Sigmoid colon (tissue), 4 donors: ENCODE measurements around the gene IL9.

Experiments
- CTCF ChIP-seq, 4 experiments: fragments of 450-650 bp in 3 of 4; fragments of 200-600 bp in 1 of 4; IDR thresholded peaks; one replicate each; pipeline ENCODE4 v1.5.1; 2016 to 2019; ENCODE audit warnings: antibody characterized with exemption in 4 of 4, mild to moderate bottlenecking in 3 of 4, moderate library complexity in 2 of 4
- EP300 ChIP-seq, 4 donors: sonication (generic); formaldehyde crosslinking; IDR thresholded peaks; one replicate each; pipeline ENCODE4 v1.6.1; 2017; ENCODE audit warnings: antibody characterized with exemption in 4 of 4
- POLR2A ChIP-seq, 2 donors: fragments of 450-650 bp; IDR thresholded peaks; one replicate each; pipeline ENCODE4 v1.6.1; 2016; ENCODE audit warnings: antibody characterized with exemption in 2 of 2, mild to moderate bottlenecking in 2 of 2, moderate library complexity in 2 of 2
- POLR2AphosphoS5 ChIP-seq, 4 donors: sonication (generic); formaldehyde crosslinking; IDR thresholded peaks; one replicate each; pipeline ENCODE4 v1.6.1; 2017; ENCODE audit warnings: antibody characterized with exemption in 4 of 4

GRCh38 chr5:135891268-135891667, 4.4 kb downstream of the IL9 start:
- no peak for TF ChIP-seq POLR2A (IDR thresholded peaks at IDR 0.05)
- no peak for TF ChIP-seq EP300 (IDR thresholded peaks at IDR 0.05)
- no peak for TF ChIP-seq CTCF (IDR thresholded peaks at IDR 0.05)
- no peak for TF ChIP-seq POLR2AphosphoS5 (IDR thresholded peaks at IDR 0.05)
